ENCODE data around the gene MLC1.
"Not testable (repeated sequence)": the region's sequence is repeated elsewhere in the genome, so short reads cannot be mapped to it uniquely, and the experiment has no call there.

Gene MLC1

GRCh38 chr22:50101870-50102565, 16.8 kb upstream of the MLC1 start:
- FAIRE-seq, result no peak

GRCh38 chr22:50098052-50098451, 12.8 kb upstream of the MLC1 start:
- FAIRE-seq, result no peak

DNA sequence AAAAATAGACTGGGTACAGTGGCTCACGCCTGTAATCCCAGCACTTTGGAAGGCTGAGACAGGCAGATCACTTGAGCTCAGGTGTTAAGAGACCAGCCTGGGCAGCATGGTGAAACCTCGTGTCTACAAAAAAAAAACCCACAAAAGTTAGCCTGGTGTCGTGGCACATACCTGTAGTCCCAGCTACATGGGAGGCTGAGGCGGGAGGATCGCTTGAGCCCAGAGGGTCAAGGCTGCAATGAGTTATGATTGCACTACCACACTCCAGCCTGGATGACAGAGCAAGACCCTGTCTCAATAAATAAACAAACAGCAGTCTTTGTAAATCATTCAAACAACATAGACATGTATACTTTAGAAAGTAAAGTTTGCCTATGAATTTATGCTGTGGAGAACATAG, 7.1 kb upstream of the MLC1 start:
- no peak for FAIRE-seq

DNA sequence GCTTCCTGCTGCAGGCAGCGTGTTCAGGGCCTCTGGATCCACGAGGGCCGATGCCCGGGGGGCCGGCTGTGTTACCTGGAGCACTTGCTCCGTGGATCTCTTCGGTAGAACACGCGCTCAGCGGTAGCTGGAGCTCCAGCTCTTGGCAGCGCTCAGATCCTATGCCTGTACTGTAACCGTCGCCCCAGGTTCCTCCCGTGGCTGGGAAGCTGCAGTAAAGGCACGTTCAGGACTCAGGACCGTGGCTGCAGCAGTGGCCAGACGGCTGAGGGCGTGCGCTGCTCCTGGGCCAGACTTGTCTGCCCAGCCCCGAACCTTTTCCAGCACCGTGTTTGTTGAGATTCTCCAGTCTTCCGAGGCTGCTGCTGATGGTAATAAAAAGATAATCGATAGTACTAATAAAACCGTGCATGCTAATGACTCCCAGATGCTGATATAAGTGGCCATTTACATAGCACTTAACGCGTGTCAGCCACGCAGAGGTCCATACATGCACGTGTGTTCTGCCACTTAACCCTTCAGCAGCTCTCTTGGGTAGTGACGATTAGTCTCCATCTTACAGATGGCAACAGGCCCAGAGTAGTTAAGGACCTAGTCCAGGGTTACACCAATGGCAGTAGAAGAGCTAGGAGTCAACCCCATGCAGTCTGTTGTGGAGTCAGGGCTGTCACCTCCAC, 6.0 kb upstream of the MLC1 start:
- no peak for FAIRE-seq

DNA sequence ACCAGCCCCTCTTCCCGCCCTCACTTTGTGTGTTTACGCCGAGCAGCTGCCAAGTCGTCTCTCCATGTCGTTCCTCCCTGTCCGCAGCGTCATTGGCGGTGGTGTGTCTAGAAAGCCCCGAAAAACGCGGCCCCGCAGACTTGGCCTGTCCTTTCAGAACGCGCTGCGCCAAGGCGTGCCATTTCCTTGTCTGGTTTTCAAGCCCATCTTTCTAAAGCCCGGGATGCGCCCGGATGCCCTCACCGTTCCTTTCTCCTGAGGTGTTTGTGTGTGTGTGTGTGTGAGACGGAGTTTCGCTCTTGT, 5.1 kb upstream of the MLC1 start:
- no peak for FAIRE-seq

GRCh38 chr22:50089682-50090411, 4.6 kb upstream of the MLC1 start, which contains the start of gene MOV10L1:
Gene MOV10L1, plus strand, starts transcription at chr22:50090006. Its CDS starts 83 bp downstream, at chr22:50090089.
- FAIRE-seq, result no peak

DNA sequence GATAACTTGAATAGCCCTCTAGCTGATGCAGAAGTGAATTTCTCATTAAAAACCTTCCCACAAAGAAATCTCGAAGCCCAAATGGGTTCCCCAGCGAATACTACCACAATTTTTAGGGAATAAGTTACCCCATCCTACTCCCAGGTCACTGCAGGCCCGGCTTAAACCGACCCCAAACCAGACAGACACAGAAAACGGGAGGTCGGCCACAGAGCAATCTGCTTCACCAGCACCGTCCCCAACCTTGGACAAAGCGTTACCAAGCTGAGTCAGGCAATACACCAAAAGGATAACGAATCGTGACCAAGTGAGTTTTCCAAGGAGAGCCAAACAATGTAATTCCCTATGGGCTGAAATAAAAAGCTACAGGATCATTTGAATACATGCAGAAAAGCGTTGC, 4.0 kb upstream of the MLC1 start:
- FAIRE-seq, result no peak

GRCh38 chr22:50088096-50088495, 2.9 kb upstream of the MLC1 start:
- FAIRE-seq, result no peak

GRCh38 chr22:50087646-50088045, 2.4 kb upstream of the MLC1 start:
- no peak for FAIRE-seq

GRCh38 chr22:50086975-50087374, 1.7 kb upstream of the MLC1 start:
- not testable (repeated sequence) for FAIRE-seq

- FAIRE-seq, result no peak
Observed at GRCh38 chr22:50086526-50086925, 1.3 kb upstream of the MLC1 start.

DNA sequence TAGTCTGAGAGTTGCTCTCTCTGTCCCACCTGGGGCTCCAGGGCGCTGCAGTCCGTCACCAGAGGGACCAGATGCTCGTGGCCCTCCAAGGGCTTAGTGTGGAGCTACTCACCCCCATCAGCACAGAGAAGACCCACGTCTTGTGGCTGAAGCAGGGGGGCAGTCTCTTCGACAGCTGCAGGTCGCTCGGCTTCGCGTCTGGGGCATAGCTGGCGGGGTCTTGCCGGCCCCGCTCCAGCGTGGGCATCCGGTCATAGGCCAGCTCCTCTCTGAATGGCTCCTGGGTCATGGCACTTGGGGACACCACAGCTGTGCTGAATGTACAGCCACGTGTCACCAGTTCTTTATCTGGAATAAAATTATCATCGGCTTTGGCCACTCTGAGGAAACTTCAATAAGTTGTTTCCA, 608 bp downstream of the MLC1 start:
- FAIRE-seq, result no peak

- FAIRE-seq, result no peak
Observed at GRCh38 chr22:50084080-50084477, 1.1 kb downstream of the MLC1 start.

GRCh38 chr22:50083462-50084079, 1.7 kb downstream of the MLC1 start:
- no peak for FAIRE-seq

DNA sequence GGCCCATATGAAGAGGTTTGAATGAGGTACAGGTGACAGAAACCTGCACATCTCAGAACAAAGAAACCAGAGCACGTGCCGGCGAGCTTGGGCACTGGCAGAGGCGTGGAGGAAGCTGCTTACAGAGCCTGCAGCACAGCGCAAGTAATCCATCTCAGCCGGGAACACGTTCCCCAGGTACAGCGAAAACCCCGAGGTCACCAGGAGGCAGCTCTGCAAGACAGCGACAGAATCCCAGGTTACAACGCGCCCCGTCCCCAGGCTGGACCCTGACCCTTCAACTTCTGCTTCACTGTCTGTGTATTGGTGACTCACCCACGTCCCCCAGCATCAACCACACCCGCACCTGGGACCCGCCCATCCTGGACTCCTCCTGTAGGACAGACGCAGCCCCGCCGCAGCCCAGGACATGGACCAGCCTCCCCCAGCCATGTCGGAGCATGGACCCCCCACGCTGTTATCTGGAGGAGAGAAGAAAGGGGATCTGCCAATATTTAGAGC, 2.2 kb downstream of the MLC1 start:
- no peak for FAIRE-seq

GRCh38 chr22:50082197-50082715, 3.0 kb downstream of the MLC1 start:
- no peak for FAIRE-seq

DNA sequence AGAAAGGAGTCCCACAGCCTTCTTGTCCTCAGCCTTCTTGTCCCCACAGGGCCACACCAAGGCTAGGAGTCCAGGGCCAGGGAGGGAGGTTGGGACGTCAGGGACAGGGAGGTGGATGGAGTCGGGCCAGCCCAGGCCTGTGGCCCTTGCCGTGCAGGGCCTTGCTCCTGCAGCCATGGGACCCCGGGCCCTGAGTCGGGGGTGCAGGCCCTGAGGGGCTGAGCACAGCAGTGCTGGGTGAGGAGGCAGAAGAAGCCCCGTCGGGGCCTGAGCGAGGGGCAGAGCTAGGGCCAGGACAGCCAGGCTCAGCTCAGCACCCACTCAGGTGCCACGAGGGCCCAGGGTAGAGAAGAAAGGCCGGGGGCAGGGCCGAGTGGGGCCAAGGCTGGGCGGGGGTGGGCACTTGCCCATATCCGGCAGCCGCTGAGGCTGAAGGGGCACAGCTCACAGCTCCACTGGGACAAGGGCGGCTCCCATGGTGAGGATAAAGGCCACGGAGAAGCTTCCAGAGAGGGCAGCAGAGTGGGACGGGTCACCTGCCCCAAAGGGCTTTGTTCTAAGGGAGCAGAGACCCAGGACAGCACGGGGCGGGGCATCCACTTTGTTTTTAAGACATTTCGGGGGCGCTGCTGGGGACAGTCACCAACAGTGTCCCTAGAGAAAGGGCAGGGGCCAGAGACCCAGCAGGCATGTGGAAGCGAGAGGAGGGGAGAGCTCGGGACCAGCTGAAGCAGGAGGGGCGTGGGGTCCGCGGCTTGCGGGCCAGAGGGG, 3.6 kb downstream of the MLC1 start:
- FAIRE-seq, result no peak

DNA sequence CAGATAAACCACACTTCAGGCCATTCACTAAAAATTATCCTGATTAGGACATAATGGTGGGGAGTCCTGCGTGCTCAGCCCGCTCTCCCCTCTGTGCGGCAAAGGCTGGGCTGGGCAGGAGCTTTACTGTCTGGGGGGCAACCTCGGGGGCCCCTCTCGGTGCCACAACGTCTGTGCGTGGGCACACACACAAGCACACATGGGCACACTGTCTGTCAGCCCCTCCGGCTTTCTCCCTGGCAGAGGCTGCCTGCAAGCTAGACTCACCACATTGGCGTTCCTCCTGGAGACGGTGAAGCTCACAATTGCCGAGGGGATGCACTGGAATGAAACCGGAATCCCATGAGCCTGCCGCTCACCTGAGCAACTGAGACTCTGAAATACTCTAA, 5.2 kb downstream of the MLC1 start:
- no peak for FAIRE-seq

DNA sequence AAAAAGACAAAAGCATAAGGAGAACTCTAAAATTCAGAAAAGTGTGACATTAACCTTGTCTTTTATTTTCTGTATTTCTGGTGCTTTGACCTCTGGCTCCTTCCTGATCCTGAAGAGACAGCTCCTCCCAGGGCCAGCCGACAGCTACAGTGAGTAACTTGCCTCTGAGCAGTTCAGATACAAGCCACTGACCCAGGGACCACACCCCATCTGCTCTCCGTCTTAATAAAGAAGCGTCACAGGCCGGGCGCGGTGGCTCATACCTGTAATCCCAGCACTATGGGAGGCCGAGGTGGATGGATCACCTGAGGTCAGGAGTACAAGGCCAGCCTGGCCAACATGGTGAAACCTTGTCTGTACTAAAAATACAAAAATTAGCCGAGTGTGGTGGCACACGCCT, 6.5 kb downstream of the MLC1 start:
- FAIRE-seq, result no peak

GRCh38 chr22:50078246-50078645, 7.0 kb downstream of the MLC1 start:
- FAIRE-seq, result no peak

DNA sequence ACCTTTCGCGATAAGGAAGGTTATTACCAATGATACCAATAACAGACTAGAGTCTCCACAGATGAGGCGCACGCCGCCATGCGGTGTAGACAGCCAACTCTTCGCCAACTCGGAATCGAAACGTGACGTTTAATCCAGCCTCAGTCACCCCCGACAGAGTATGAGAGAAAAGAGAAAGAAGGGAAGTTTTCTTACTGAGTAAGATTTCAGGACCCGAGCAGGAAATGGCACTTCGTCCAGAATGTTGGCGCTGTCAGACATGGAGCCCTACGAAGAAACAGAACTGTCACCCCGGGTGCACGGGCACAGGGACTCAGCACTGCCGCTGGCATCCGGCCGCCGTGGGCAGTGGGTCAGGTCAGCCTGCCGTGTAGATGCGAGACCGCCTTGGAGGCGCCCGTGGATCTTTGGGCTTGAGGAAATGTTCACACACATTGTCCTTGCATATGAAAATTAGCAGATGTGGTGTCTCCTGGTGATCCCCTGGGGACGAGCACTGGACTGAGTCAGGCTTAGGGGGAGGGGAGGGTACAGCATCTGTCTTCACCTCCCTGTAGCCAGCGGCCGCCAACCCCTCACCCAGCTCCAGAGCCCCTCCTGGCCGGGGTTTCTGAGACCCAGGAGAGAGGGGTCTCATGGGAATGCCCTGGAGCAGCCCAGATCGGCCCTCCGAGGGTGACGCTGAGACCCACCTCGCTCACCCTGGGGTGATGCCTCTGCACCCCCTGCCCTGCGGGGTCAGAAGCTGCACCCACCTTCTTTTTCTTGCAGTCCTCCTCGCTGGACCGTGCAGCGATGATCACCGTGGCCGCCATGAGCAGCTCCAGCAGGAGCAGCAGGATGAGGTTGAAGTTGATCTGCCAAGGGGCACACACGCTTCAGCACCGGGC, 8.3 kb downstream of the MLC1 start:
- FAIRE-seq, result no peak

All from endometrium (tissue), 2 donors.